Endothelial cell of umbilical vein (primary cell): Measurements from ENCODE around the gene COL26A1. TPM values are rescaled to one million over a fixed set of nuclear protein-coding genes. Genes with fewer than 3 reads are reported as not detected.
A peak's percentile ranks its signal among the peaks of the same experiment; 100 is the strongest.

Experiments used
- BruUV-seq: library from RNA; stranded (reverse); fragments of 400-500 nt; replicated peaks from 2 replicates; lab custom pipeline; 2021; lab: Mats Ljungman, UMichigan
- CTCF ChIA-PET: fragments of 300-600, 350-600 bp; sonication (Branson Sonifier 250); formaldehyde crosslinking; loops from one replicate; lab custom pipeline; 2021; ENCODE audit warnings: antibody characterized with exemption, inconsistent platforms; lab: Charles Lee
- POLR2A ChIA-PET: fragments of 300-600, 350-600 bp; sonication (Branson Sonifier 250); formaldehyde crosslinking; loops from one replicate; lab custom pipeline; 2021; ENCODE audit warnings: antibody characterized with exemption, inconsistent platforms; lab: Charles Lee
- DNase-seq: peaks from one replicate; pipeline ENCODE4 v3.0.0-alpha.2; 2011; ENCODE audit warnings: low read depth, low spot score
- FAIRE-seq: peaks from 2 replicates; lab custom pipeline; 2011; peaks lifted over from hg19 to GRCh38; lab: Jason Lieb, UNC
- H2AFZ ChIP-seq: 2 replicates; pipeline ENCODE4 v1.6.0; 2012; ENCODE audit warnings: low read depth, low read length, control low read depth, inconsistent platforms
- H3K27ac ChIP-seq: 2 replicates; pipeline ENCODE4 v1.5.1; 2011; ENCODE audit warnings: low read depth, mild to moderate bottlenecking, control low read depth, low read length, moderate library complexity; ENCODE audit not compliant: insufficient read depth
- H3K27me3 ChIP-seq, 2 experiments: 2 replicates each; pipeline versions ENCODE4 v1.6.0 to v1.6.1; 2011; ENCODE audit warnings: low read length in 2 of 2, mixed read lengths in 1 of 2; ENCODE audit not compliant: control insufficient read depth in 2 of 2, insufficient read depth in 2 of 2
- H3K36me3 ChIP-seq, 2 experiments: 2 replicates in 1 of 2; 3 replicates in 1 of 2; pipeline ENCODE4 v1.5.1; 2011; ENCODE audit warnings: low read length in 2 of 2, mild to moderate bottlenecking in 1 of 2, moderate library complexity in 1 of 2; ENCODE audit not compliant: control insufficient read depth in 2 of 2, insufficient read depth in 2 of 2; ENCODE audit errors: extremely low read depth in 1 of 2
- H3K4me1 ChIP-seq: 3 replicates; pipeline ENCODE4 v1.5.1; 2011; ENCODE audit warnings: mild to moderate bottlenecking, low read length; ENCODE audit not compliant: control insufficient read depth, insufficient read depth; ENCODE audit errors: extremely low read depth
- H3K4me2 ChIP-seq: 2 replicates; pipeline ENCODE4 v1.6.1; 2011; ENCODE audit warnings: low read length, control low read depth, mixed read lengths; ENCODE audit not compliant: insufficient read depth
- H3K4me3 ChIP-seq, 3 experiments: fragments of 200-600 bp in 1 of 3; sonication (generic), shearing (Covaris generic) in 1 of 3; replicated peaks in 1 of 3; 2 replicates each; pipeline ENCODE4 v1.5.1; 2011 to 2016; ENCODE audit warnings: control low read depth in 3 of 3, low read length in 3 of 3, mild to moderate bottlenecking in 2 of 3, inconsistent platforms in 1 of 3, low read depth in 1 of 3, moderate library complexity in 1 of 3; ENCODE audit not compliant: insufficient read depth in 1 of 3
- H3K79me2 ChIP-seq: 2 replicates; pipeline ENCODE4 v1.6.0; 2012; ENCODE audit warnings: low read length, inconsistent platforms; ENCODE audit not compliant: control insufficient read depth, insufficient read depth
- H3K9ac ChIP-seq: replicated peaks from 2 replicates; pipeline ENCODE3; 2011; ENCODE audit warnings: low read length, control low read depth; ENCODE audit not compliant: insufficient read depth; ENCODE audit errors: extremely low read depth
- H3K9me1 ChIP-seq: replicated peaks from 3 replicates; pipeline ENCODE4 v1.6.0; 2011; ENCODE audit warnings: mild to moderate bottlenecking, low read length; ENCODE audit not compliant: control insufficient read depth, insufficient read depth; ENCODE audit errors: extremely low read depth
- H3K9me3 ChIP-seq: replicated peaks from 2 replicates; pipeline ENCODE4 v1.5.1; 2012; ENCODE audit warnings: low read length, inconsistent platforms; ENCODE audit not compliant: control insufficient read depth, insufficient read depth
- H4K20me1 ChIP-seq: replicated peaks from 2 replicates; pipeline ENCODE3; 2011; ENCODE audit warnings: mild to moderate bottlenecking, low read length; ENCODE audit not compliant: control insufficient read depth, insufficient read depth; ENCODE audit errors: extremely low read depth
- FOS ChIP-seq: IDR thresholded peaks from 2 replicates; pipeline ENCODE4 v1.6.1; 2011; ENCODE audit warnings: mild to moderate bottlenecking, low read length, moderate library complexity, borderline replicate concordance; ENCODE audit not compliant: insufficient read depth
- JUN ChIP-seq: IDR thresholded peaks from 2 replicates; pipeline ENCODE4 v1.6.1; 2011; ENCODE audit warnings: borderline replicate concordance, low read depth; ENCODE audit not compliant: insufficient read length, insufficient read depth
- MYC ChIP-seq: IDR thresholded peaks from one replicate; pipeline ENCODE4 v1.6.1; 2011; ENCODE audit warnings: mild to moderate bottlenecking, low read depth, low read length
- POLR2A ChIP-seq: IDR thresholded peaks from 2 replicates; pipeline ENCODE4 v1.6.1; 2012; ENCODE audit warnings: low read depth, mild to moderate bottlenecking, control low read depth, low read length
- POLR2AphosphoS5 ChIP-seq: IDR thresholded peaks from 2 replicates; pipeline ENCODE4 v1.6.1; 2012; ENCODE audit warnings: low read depth, mild to moderate bottlenecking, control low read depth, low read length, moderate library complexity; ENCODE audit not compliant: insufficient read depth
- dilution Hi-C: fragments of 300-500 bp; cut with MboI; formaldehyde crosslinking; loops from one replicate; pipeline ENCODE4 v1.15.0; 2019; ENCODE audit warnings: low sequenced_read_pairs; ENCODE audit not compliant: extremely low pct_ligation_motif_present
- intact Hi-C: fragments of 100-400 bp; cut with micrococcal nuclease; formaldehyde crosslinking; loops from one replicate; pipeline ENCODE4 v1.10.0; 2022
- polyA plus RNA-seq, 4 experiments: library from polyadenylated mRNA; depleted of rRNA in 3 of 4; stranded (reverse) in 3 of 4; unstranded in 1 of 4; fragments of >200 nt; gene quantifications; 2 replicates each; pipeline versions ENCODE4 v1.2.1 to v1.2.3, GENCODE V29; 2011 to 2012; ENCODE audit warnings: missing spikeins in 1 of 4
- total RNA-seq: library from RNA; stranded (reverse); gene quantifications from 2 replicates; pipeline ENCODE4 v1.2.3, GENCODE V29; 2021
- TF ChIP-seq, protein P1 (sequence below): IDR thresholded peaks from 2 replicates; pipeline ENCODE4 v1.6.1; 2011; ENCODE audit not compliant: insufficient read depth, insufficient read length

The COL26A1 gene
- total and polyA plus RNA-seq, 2 donors (not counting 3 experiments of a cell fraction or from before 2014, with no cell fraction given), result not detected

DNA sequence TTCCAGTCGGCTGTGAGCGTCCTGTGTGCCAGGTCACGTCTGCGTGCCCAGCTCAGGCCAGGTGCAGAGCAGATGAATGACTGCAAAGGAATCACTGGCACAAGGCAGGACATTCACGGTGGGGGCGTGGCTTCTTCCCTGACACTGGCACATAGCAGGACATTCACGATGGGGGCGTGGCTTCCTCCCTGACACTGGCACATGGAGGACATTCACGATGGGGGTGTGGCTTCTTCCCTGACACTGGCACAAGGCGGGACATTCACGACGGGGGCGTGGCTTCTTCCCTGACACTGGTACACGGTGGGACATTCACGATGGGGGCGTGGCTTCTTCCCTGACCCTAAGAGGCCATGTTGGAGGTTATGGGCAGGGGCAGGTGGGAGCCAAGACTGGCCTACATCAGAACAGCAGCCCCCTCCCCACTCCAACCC lies 202.1 kb downstream of the COL26A1 start:
- H3K4me1 ChIP-seq, result no peaks in the 10 kb centered on the region
- H3K9me1 ChIP-seq, result no peaks in the 10 kb centered on the region
- H3K79me2 ChIP-seq, result no peaks in the 10 kb centered on the region
- H2AFZ ChIP-seq, result no peak overlapping the region
- ChIA-PET POLR2A (no interaction called here), CTCF (no interaction called here)
- H3K4me3 ChIP-seq, result no peak overlapping the region
- DNase-seq (peak; percentile 7), FAIRE-seq (no peak)
- dilution Hi-C loops (no loop called here), intact Hi-C loops (no loop called here)
- no peaks in the 10 kb centered on the region for H3K9me3 ChIP-seq
- no peaks in the 10 kb centered on the region for H4K20me1 ChIP-seq
- BruUV-seq, result no TSS peak
- H3K27ac ChIP-seq, result no peak overlapping the region
- no peak overlapping the region for H3K4me2 ChIP-seq
- H3K9ac ChIP-seq, result no peak overlapping the region
- TF ChIP-seq, protein P1, sequence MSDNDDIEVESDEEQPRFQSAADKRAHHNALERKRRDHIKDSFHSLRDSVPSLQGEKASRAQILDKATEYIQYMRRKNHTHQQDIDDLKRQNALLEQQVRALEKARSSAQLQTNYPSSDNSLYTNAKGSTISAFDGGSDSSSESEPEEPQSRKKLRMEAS, result no peak
- TF ChIP-seq JUN (no peak), FOS (no peak), POLR2AphosphoS5 (no peak), POLR2A (no peak), MYC (no peak)
- no peaks in the 10 kb centered on the region for H3K36me3 ChIP-seq
- peaks cover 9 to 10% of the 10 kb centered on the region in 2 experiments for H3K27me3 ChIP-seq

DNA sequence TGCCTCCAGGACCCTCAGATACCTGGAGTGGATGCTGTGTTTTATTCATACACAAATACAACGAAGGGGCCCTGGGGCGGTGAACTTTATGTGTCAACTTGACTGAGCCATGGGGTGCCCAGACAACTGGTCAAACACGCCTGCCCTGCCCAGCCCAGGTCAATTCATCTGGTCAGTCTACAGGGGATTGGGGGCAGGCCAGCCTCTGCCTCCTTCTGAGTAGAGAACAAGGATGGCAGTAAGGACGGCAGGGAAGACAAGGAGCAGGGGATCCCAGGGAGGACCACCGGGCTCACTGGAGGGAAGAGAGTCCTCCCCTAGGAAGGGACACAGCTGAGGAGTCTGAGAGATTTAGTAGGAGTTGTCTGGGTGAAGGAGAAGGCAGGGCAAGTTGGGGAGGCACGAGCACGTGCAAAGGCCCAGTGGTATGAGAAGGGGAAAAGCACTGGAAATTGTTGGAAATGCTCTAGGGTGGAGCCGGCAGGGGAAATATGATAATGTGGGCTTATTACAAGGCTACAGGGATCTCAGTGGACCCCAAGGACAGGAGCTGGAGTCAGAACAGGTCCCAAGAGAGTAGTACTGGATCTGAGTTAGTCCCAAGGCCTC lies 203.0 kb downstream of the COL26A1 start:
- no peak for TF ChIP-seq POLR2AphosphoS5
- no peak overlapping the region for H3K4me2 ChIP-seq
- H3K4me1 ChIP-seq, result no peaks in the 10 kb centered on the region
- no peak overlapping the region for H3K9ac ChIP-seq
- no peaks in the 10 kb centered on the region for H3K9me1 ChIP-seq
- H3K4me3 ChIP-seq, result no peak overlapping the region
- DNase-seq (no peak), FAIRE-seq (no peak)
- intact Hi-C loops, result no loop called here
- dilution Hi-C loops, result no loop called here
- no peak overlapping the region for H3K27ac ChIP-seq
- H2AFZ ChIP-seq, result no peak overlapping the region
- no peaks in the 10 kb centered on the region for H3K36me3 ChIP-seq
- H3K9me3 ChIP-seq, result no peaks in the 10 kb centered on the region
- H3K79me2 ChIP-seq, result no peaks in the 10 kb centered on the region
- POLR2A ChIA-PET, result no interaction called here
- H4K20me1 ChIP-seq, result no peaks in the 10 kb centered on the region
- peaks cover 9 to 10% of the 10 kb centered on the region in 2 experiments for H3K27me3 ChIP-seq
- CTCF ChIA-PET, result no interaction called here
- BruUV-seq, result no TSS peak
